ENCODE data around the gene PCCA. TPM values are rescaled to one million over a fixed set of nuclear protein-coding genes. Genes with fewer than 3 reads are reported as not detected.

The PCCA gene
- total RNA-seq, 1 donor from 2014 or later = 15.3 TPM

DNA sequence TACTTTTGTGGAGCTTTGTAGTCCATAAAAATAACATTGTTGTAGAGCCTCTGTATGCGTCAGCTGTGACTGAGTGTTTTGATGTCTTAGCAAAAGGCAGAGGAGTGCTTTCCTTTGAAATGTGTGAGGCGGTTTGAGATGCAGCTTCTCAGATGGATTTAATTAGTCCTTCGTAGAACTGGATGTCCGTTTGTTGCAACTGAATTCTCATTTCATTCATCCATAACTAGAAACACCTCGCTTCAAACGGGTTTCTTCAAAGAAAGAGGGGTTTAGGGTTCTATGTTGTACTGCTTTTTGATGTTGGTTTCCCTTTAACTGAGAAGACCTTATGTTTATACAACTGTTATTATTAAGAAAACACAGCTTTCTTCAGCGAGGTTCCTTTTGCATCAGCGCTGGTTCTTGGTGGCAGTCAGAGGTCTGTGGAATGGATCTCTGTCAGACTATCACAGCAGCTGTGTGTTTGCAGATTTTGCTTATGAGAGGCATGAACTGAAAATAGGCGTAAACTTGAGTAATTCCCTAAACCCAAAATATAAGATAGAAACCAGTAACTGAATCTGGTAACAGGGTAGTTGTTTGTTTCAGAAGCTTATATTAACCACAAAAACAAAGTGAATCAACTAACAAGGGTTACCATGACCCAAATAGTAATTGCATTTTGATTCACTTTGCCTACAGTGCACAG, 305.3 kb downstream of the PCCA start:
- ATAC-seq (ENCODE audit: low read depth) = no peak
- peaks cover 3% of the 10 kb centered on the region for H3K36me3 Mint-ChIP-seq (ENCODE audit: low read depth)
- CTCF ChIA-PET = no interaction called here
- H3K27ac Mint-ChIP-seq = no peak overlapping the region
- H3K9me3 Mint-ChIP-seq = no peaks in the 10 kb centered on the region
- DNase-seq = no peak
- TF ChIP-seq, protein P1, sequence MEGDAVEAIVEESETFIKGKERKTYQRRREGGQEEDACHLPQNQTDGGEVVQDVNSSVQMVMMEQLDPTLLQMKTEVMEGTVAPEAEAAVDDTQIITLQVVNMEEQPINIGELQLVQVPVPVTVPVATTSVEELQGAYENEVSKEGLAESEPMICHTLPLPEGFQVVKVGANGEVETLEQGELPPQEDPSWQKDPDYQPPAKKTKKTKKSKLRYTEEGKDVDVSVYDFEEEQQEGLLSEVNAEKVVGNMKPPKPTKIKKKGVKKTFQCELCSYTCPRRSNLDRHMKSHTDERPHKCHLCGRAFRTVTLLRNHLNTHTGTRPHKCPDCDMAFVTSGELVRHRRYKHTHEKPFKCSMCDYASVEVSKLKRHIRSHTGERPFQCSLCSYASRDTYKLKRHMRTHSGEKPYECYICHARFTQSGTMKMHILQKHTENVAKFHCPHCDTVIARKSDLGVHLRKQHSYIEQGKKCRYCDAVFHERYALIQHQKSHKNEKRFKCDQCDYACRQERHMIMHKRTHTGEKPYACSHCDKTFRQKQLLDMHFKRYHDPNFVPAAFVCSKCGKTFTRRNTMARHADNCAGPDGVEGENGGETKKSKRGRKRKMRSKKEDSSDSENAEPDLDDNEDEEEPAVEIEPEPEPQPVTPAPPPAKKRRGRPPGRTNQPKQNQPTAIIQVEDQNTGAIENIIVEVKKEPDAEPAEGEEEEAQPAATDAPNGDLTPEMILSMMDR (IDR thresholded peaks at IDR 0.05) = no peak
- POLR2A ChIA-PET = no interaction called here
- no peak overlapping the region for H3K4me3 Mint-ChIP-seq
- intact Hi-C loops (cut with micrococcal nuclease) = no loop called here
- no peaks in the 10 kb centered on the region for H3K27me3 Mint-ChIP-seq
- peaks cover 5% of the 10 kb centered on the region for H3K4me1 Mint-ChIP-seq

DNA sequence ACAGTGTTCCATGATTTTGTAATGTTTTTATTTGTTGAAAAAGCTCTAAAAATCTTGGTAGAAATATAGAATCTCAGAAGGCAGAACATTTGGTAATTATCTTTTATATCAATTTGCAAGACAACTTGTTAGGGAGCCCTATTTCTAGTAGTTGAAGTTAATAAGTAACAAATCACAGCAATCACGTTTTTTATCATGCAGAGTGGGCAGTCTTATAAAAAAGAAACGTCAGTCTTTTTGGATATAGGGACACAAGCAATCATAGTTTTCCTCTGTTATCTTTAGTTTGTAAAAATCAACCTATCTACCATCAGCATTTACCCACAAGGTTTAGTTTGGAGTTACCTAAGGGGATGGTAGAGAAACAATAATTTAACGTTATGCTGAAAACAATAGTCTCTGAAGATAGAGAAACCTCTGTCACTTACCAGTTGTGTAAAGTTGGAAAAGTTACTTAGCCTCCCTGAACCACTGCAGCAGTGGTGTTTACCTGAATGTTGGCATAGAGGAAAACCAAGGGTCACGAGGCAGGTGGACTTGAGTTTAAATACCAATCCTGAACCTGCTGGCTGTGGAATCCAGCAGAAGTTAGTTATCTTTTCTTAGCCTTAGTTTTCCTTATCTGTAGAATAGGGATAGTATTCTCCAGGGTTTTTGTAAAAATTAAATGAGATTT, 306.9 kb downstream of the PCCA start:
- no peaks in the 10 kb centered on the region for H3K27me3 Mint-ChIP-seq
- ChIA-PET POLR2A (no interaction called here), CTCF (no interaction called here)
- no peak for ATAC-seq (ENCODE audit: low read depth)
- peaks cover 5% of the 10 kb centered on the region for H3K4me1 Mint-ChIP-seq
- H3K4me3 Mint-ChIP-seq = no peak overlapping the region
- DNase-seq = no peak
- no peak overlapping the region for H3K27ac Mint-ChIP-seq
- peaks cover 5% of the 10 kb centered on the region for H3K36me3 Mint-ChIP-seq (ENCODE audit: low read depth)
- H3K9me3 Mint-ChIP-seq = peaks cover 4% of the 10 kb centered on the region
- intact Hi-C loops (cut with micrococcal nuclease) = no loop called here
- TF ChIP-seq, protein P1 (IDR thresholded peaks at IDR 0.05) = no peak

DNA sequence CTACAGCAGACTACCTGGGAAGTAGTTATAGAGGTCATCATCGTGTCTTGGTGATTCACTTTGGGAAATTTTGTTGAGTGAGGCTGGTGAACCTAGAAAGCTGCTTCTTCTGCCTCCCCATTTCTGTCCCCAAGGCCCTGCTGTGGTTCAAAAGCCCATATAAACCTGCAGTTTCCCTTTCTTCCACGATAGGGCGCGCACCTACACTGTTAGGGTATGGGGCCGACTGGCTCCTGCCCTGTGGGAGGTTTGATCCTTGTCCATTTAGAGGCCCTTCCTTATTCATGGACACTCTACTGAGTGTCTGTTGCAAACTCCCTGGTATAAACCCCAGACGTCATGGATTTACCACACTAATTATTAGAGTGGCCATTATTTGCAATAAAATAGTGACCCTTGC, 307.9 kb downstream of the PCCA start:
- Mint-ChIP-seq H3K27me3 (no peaks in the 10 kb centered on the region), H3K27ac (no peak overlapping the region), H3K36me3 (ENCODE audit: low read depth) (peaks cover 7% of the 10 kb centered on the region), H3K4me1 (peaks cover 5% of the 10 kb centered on the region), H3K4me3 (no peak overlapping the region), H3K9me3 (peaks cover 5% of the 10 kb centered on the region)
- ChIA-PET CTCF (no interaction called here), POLR2A (no interaction called here)
- intact Hi-C loops (cut with micrococcal nuclease) = no loop called here
- no peak for DNase-seq
- ATAC-seq (ENCODE audit: low read depth) = no peak
- TF ChIP-seq, protein P1 (IDR thresholded peaks at IDR 0.05) = no peak

DNA sequence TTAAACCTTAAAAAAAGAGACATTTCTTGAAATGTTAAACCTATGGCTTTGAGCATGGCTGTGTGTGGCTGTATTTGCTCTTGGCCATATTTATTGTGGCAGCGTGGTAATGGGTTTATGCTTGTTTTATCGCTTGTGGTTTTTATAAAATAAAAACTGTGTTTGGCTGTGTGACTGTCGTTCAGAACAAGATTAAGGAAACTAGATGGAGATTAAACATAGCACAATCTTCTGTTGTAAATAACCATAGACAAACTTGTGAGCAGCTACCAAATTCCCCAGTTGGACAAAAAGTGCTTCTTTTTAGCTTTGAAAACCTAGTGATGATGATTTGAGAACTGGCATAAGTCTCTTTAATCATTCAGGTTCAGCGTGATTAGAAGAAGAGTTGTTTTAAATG, 308.7 kb downstream of the PCCA start:
- TF ChIP-seq, protein P1 (IDR thresholded peaks at IDR 0.05) = no peak
- Mint-ChIP-seq H3K4me3 (no peak overlapping the region), H3K27ac (no peak overlapping the region), H3K4me1 (peaks cover under 1% of the 10 kb centered on the region), H3K27me3 (no peaks in the 10 kb centered on the region), H3K9me3 (peaks cover 6% of the 10 kb centered on the region), H3K36me3 (ENCODE audit: low read depth) (peaks cover 9% of the 10 kb centered on the region)
- DNase-seq (no peak), ATAC-seq (ENCODE audit: low read depth) (no peak)
- intact Hi-C loops (cut with micrococcal nuclease) = no loop called here
- ChIA-PET POLR2A (interaction anchor here (0.6 kb wide), 1 partner anchor 270 kb away, joined by 4 read pairs; no protein-coding TSS in a partner anchor), CTCF (no interaction called here)

DNA sequence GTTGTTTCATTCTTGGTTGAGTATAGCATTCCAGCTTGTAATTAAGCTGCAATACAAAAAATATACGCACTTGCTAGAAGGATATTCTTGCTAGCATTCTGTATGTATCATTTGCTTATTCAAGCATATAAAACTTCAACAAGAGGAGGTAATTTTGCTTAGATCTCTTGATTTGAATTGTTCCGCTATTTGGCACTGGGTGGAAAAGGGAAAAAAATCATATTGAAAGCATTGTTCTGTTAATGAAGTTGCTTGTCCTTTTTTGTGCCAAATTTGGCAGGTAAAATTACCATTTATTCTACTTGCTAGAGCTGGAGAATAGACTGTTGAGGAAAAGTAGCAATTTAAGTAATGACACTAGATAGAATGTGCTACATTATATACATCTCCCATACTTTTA, 309.5 kb downstream of the PCCA start:
- CTCF ChIA-PET = no interaction called here
- H3K4me3 Mint-ChIP-seq = no peak overlapping the region
- intact Hi-C loops (cut with micrococcal nuclease) = no loop called here

More for the DNA sequence above, 309.5 kb downstream of the PCCA start:
- POLR2A ChIA-PET = interaction anchor here (0.6 kb wide), 1 partner anchor 269 kb away, joined by 4 read pairs; no protein-coding TSS in a partner anchor
- H3K36me3 Mint-ChIP-seq (ENCODE audit: low read depth) = peaks cover 15% of the 10 kb centered on the region
- no peak overlapping the region for H3K27ac Mint-ChIP-seq
- ATAC-seq (ENCODE audit: low read depth) = no peak
- DNase-seq = no peak
- no peaks in the 10 kb centered on the region for H3K4me1 Mint-ChIP-seq
- TF ChIP-seq, protein P1 (IDR thresholded peaks at IDR 0.05) = no peak
- no peaks in the 10 kb centered on the region for H3K27me3 Mint-ChIP-seq
- peaks cover 12% of the 10 kb centered on the region for H3K9me3 Mint-ChIP-seq
